GM23338 (cell line): Measurements from ENCODE around the gene ATG4B. TPM values are rescaled to one million over a fixed set of nuclear protein-coding genes. Genes with fewer than 3 reads are reported as not detected.

Experiments
- ATAC-seq: fragments of 200-7000 bp; cut with Tn5 transposase; 3 replicates; pipeline ENCODE4 v1.9.1; 2020
- DNase-seq: peaks from one replicate; pipeline ENCODE4 v3.0.0-alpha.2; 2015; ENCODE audit warnings: low spot score
- H2AFZ ChIP-seq: fragments of 200-600 bp; sonication (generic); 2 replicates; pipeline ENCODE4 v1.8.0; 2016; ENCODE audit warnings: antibody characterized with exemption, mild to moderate bottlenecking, moderate library complexity
- H3F3A ChIP-seq: fragments of 200-600 bp; sonication (generic); replicated peaks from 2 replicates; pipeline ENCODE4 v1.8.0; 2017; ENCODE audit warnings: antibody characterized with exemption, mixed run types, low read depth
- H3K27ac ChIP-seq: fragments of 200-600 bp; sonication (generic); 2 replicates; pipeline ENCODE4 v1.6.1; 2016; ENCODE audit warnings: low read depth
- H3K27me3 ChIP-seq: fragments of 200-600 bp; sonication (generic); 2 replicates; pipeline ENCODE4 v1.8.0; 2016; ENCODE audit warnings: mild to moderate bottlenecking, mixed run types, moderate library complexity; ENCODE audit not compliant: insufficient read depth
- H3K36me3 ChIP-seq: fragments of 200-600 bp; sonication (generic); 2 replicates; pipeline ENCODE4 v1.8.0; 2016; ENCODE audit warnings: mild to moderate bottlenecking; ENCODE audit not compliant: insufficient read depth
- H3K4me1 ChIP-seq: fragments of 200-600 bp; sonication (generic); 2 replicates; pipeline ENCODE4 v1.8.0; 2016; ENCODE audit warnings: mild to moderate bottlenecking, moderate library complexity; ENCODE audit not compliant: insufficient read depth
- H3K4me2 ChIP-seq: fragments of 200-600 bp; sonication (generic); 2 replicates; pipeline ENCODE4 v1.7.1; 2017; ENCODE audit warnings: mixed run types
- H3K4me3 ChIP-seq: fragments of 200-600 bp; sonication (generic); 2 replicates; pipeline ENCODE4 v1.6.1; 2016; ENCODE audit warnings: mixed run types
- H3K79me2 ChIP-seq: fragments of 200-600 bp; sonication (generic); replicated peaks from 2 replicates; pipeline ENCODE4 v1.8.0; 2017; ENCODE audit warnings: mild to moderate bottlenecking; ENCODE audit not compliant: insufficient read depth
- H3K9me2 ChIP-seq: fragments of 200-600 bp; sonication (generic); 2 replicates; pipeline ENCODE4 v1.8.0; 2017; ENCODE audit not compliant: insufficient read depth
- H4K20me1 ChIP-seq: fragments of 200-600 bp; sonication (generic); replicated peaks from 2 replicates; pipeline ENCODE4 v1.8.0; 2017; ENCODE audit warnings: mild to moderate bottlenecking; ENCODE audit not compliant: insufficient read depth
- H3K27ac Mint-ChIP-seq: 2 replicates; pipeline ENCODE4 v1.8.0; 2020; ENCODE audit warnings: inconsistent platforms, mild to moderate bottlenecking, moderate library complexity, mixed read lengths
- H3K27me3 Mint-ChIP-seq: 3 replicates; pipeline ENCODE4 v1.8.0; 2022; ENCODE audit warnings: low read depth, mild to moderate bottlenecking, moderate library complexity, mixed read lengths, inconsistent platforms; ENCODE audit not compliant: insufficient read depth, poor library complexity
- H3K36me3 Mint-ChIP-seq: 3 replicates; pipeline ENCODE4 v1.8.0; 2021; ENCODE audit warnings: low read depth, mild to moderate bottlenecking, inconsistent platforms, moderate library complexity, mixed read lengths
- H3K4me1 Mint-ChIP-seq: 3 replicates; pipeline ENCODE4 v1.8.0; 2020; ENCODE audit warnings: mild to moderate bottlenecking, inconsistent platforms, mixed read lengths
- H3K4me3 Mint-ChIP-seq: 3 replicates; pipeline ENCODE4 v1.8.0; 2021; ENCODE audit warnings: moderate library complexity, mild to moderate bottlenecking, inconsistent platforms, mixed read lengths
- H3K9me3 Mint-ChIP-seq: 3 replicates; pipeline ENCODE4 v1.8.0; 2020; ENCODE audit warnings: moderate library complexity, mild to moderate bottlenecking, inconsistent platforms, mixed read lengths
- CREB1 ChIP-seq: fragments of 250-450 bp; sonication (Bioruptor Pico); IDR thresholded peaks from 2 replicates; pipeline ENCODE4 v1.5.0; 2020; ENCODE audit warnings: low read depth, mild to moderate bottlenecking, moderate library complexity
- CTCF ChIP-seq, 2 experiments: fragments of 200-600 bp in 1 of 2; sonication (generic) in 1 of 2; conservative IDR thresholded peaks; 2 replicates each; pipeline versions ENCODE4 v1.5.1 to v1.6.1; 2016 to 2017; ENCODE audit warnings: antibody characterized with exemption in 2 of 2, low read depth in 2 of 2, mild to moderate bottlenecking in 2 of 2, moderate library complexity in 1 of 2
- ETS1 ChIP-seq: IDR thresholded peaks from 2 replicates; pipeline ENCODE4 v1.6.1; 2016; ENCODE audit warnings: antibody characterized with exemption
- EZH2 ChIP-seq: fragments of 200-600 bp; sonication (generic); IDR thresholded peaks from one replicate; pipeline ENCODE4 v1.8.0; 2017; ENCODE audit warnings: antibody characterized with exemption, mild to moderate bottlenecking, low read depth; ENCODE audit not compliant: unreplicated experiment
- EZH2phosphoT487 ChIP-seq: fragments of 200-600 bp; sonication (generic); IDR thresholded peaks from one replicate; pipeline ENCODE4 v1.8.1; 2018; ENCODE audit warnings: antibody characterized with exemption; ENCODE audit not compliant: unreplicated experiment
- ZNF114 ChIP-seq: fragments of 250-450 bp; sonication (Bioruptor Pico); IDR thresholded peaks from 2 replicates; pipeline ENCODE4 v1.5.0; 2020; ENCODE audit warnings: mild to moderate bottlenecking, moderate library complexity
- ZNF331 ChIP-seq: fragments of 250-450 bp; sonication (Bioruptor Pico); IDR thresholded peaks from 2 replicates; pipeline ENCODE4 v1.5.0; 2020; ENCODE audit warnings: low read depth, mild to moderate bottlenecking, moderate library complexity
- ZNF462 ChIP-seq: fragments of 250-450 bp; sonication (Bioruptor Pico); IDR thresholded peaks from 2 replicates; pipeline ENCODE4 v1.5.0; 2020; ENCODE audit warnings: mild to moderate bottlenecking, moderate library complexity
- polyA plus RNA-seq: library from polyadenylated mRNA; unstranded; fragments of >200 nt; fragmentation: Nextera tagmentation; extraction: Ambion mirVana; gene quantifications from 2 replicates; pipeline ENCODE4 v1.2.1, GENCODE V29; 2016
- total RNA-seq: library from RNA; depleted of rRNA; stranded (reverse); fragments of >200 nt; shearing (Covaris generic); gene quantifications from 2 replicates; pipeline ENCODE4 v1.2.3, GENCODE V29; 2014

ATG4B gene
- total and polyA plus RNA-seq, 2 experiments from 2014 or later = 102 to 104 TPM

GRCh38 chr2:241639385-241639784, 1.9 kb downstream of the ATG4B start (continued):
- TF ChIP-seq ZNF462 (CRISPR knock-in tag) (no peak), ZNF331 (no peak)

GRCh38 chr2:241640165-241640795, 2.8 kb downstream of the ATG4B start:
- Histone ChIP-seq H3K79me2 (peaks cover 86% of the 10 kb centered on the region), H3K4me1 (peaks cover 25% of the 10 kb centered on the region), H3K9me2 (no peaks in the 10 kb centered on the region), H3K27me3 (no peaks in the 10 kb centered on the region), H3K36me3 (peaks cover 14% of the 10 kb centered on the region), H2AFZ (no peak overlapping the region), H4K20me1 (peaks cover 50% of the 10 kb centered on the region), H3K4me2 (no peak overlapping the region), H3K27ac (no peak overlapping the region), H3F3A (peaks cover 14% of the 10 kb centered on the region), H3K4me3 (no peak overlapping the region)
- Mint-ChIP-seq H3K36me3 (peaks cover 45% of the 10 kb centered on the region), H3K4me3 (no peak overlapping the region), H3K27ac (no peak overlapping the region), H3K9me3 (peaks cover 22% of the 10 kb centered on the region), H3K4me1 (peaks cover 30% of the 10 kb centered on the region), H3K27me3 (peaks cover 22% of the 10 kb centered on the region)
- ATAC-seq (no peak), DNase-seq (no peak)
- TF ChIP-seq EZH2 = no peak
- no peak for TF ChIP-seq CREB1 (CRISPR knock-in tag)
- no peak for TF ChIP-seq CTCF (conservative IDR thresholded peaks at IDR 0.05; ENCODE audit: low read depth in 2 of 2)
- no peak for TF ChIP-seq ZNF331
- TF ChIP-seq ZNF114 = no peak
- TF ChIP-seq ETS1 = no peak
- no peak for TF ChIP-seq EZH2phosphoT487
